Neuronal stem cell (in vitro differentiated cells): ENCODE measurements around the gene SMTN.
A peak's percentile ranks its signal among the peaks of the same experiment; 100 is the strongest.

ENCODE experiments used
- DNase-seq: peaks from one replicate; pipeline ENCODE4 v3.0.0-alpha.2; 2013; ENCODE audit warnings: low spot score
- H2AFZ ChIP-seq: one replicate; pipeline ENCODE4 v1.6.1; 2013; ENCODE audit warnings: mild to moderate bottlenecking, low read length, inconsistent platforms
- H2AK5ac ChIP-seq: 2 replicates; pipeline ENCODE4 v1.6.1; 2013; ENCODE audit warnings: low read depth, mild to moderate bottlenecking, inconsistent platforms, low read length, moderate library complexity, mixed read lengths
- H2BK120ac ChIP-seq: 2 replicates; pipeline ENCODE4 v1.6.1; 2013; ENCODE audit warnings: low read depth, mild to moderate bottlenecking, inconsistent platforms, low read length, moderate library complexity, mixed read lengths
- H2BK12ac ChIP-seq: one replicate; pipeline ENCODE4 v1.6.1; 2013; ENCODE audit warnings: low read length, inconsistent platforms
- H2BK15ac ChIP-seq: 2 replicates; pipeline ENCODE4 v1.6.1; 2013; ENCODE audit warnings: mild to moderate bottlenecking, low read length, inconsistent platforms, mixed read lengths
- H2BK5ac ChIP-seq: one replicate; pipeline ENCODE4 v1.6.1; 2013; ENCODE audit warnings: inconsistent platforms, mild to moderate bottlenecking, low read length, moderate library complexity
- H3K14ac ChIP-seq: one replicate; pipeline ENCODE4 v1.6.1; 2013; ENCODE audit warnings: low read length, inconsistent platforms
- H3K18ac ChIP-seq: 2 replicates; pipeline ENCODE4 v1.6.1; 2013; ENCODE audit warnings: low read length, inconsistent platforms
- H3K23ac ChIP-seq: 2 replicates; pipeline ENCODE4 v1.6.1; 2013; ENCODE audit warnings: low read depth, mild to moderate bottlenecking, mixed read lengths, low read length, inconsistent platforms; ENCODE audit not compliant: poor library complexity
- H3K27ac ChIP-seq: replicated peaks from 3 replicates; pipeline ENCODE4 v1.5.1; 2013; ENCODE audit warnings: low read length, inconsistent platforms
- H3K27me3 ChIP-seq, 3 experiments: 2 replicates each; pipeline ENCODE4 v1.6.1; 2013; ENCODE audit warnings: low read length in 3 of 3, mild to moderate bottlenecking in 2 of 3, inconsistent platforms in 1 of 3, low read depth in 1 of 3, mixed read lengths in 1 of 3, moderate library complexity in 1 of 3; ENCODE audit not compliant: control insufficient read depth in 3 of 3, insufficient read depth in 3 of 3
- H3K36me3 ChIP-seq, 2 donors: replicated peaks in 1 of 2; 2 replicates each; pipeline ENCODE4 v1.6.1; 2013; ENCODE audit warnings: low read length in 2 of 2; ENCODE audit not compliant: control insufficient read depth in 2 of 2, insufficient read depth in 2 of 2
- H3K4ac ChIP-seq: 2 replicates; pipeline ENCODE4 v1.6.1; 2013; ENCODE audit warnings: inconsistent platforms, mild to moderate bottlenecking, low read length, moderate library complexity
- H3K4me1 ChIP-seq, 2 donors: 1 replicate in 1 of 2; 2 replicates in 1 of 2; pipeline ENCODE4 v1.6.1; 2013; ENCODE audit warnings: low read length in 2 of 2, low read depth in 1 of 2; ENCODE audit not compliant: control insufficient read depth in 2 of 2, insufficient read depth in 1 of 2
- H3K4me2 ChIP-seq: one replicate; pipeline ENCODE4 v1.6.1; 2013; ENCODE audit warnings: mild to moderate bottlenecking, low read length, inconsistent platforms; ENCODE audit not compliant: insufficient read depth, poor library complexity, severe bottlenecking
- H3K4me3 ChIP-seq, 2 donors: 2 replicates each; pipeline ENCODE4 v1.5.1; 2013; ENCODE audit warnings: low read length in 2 of 2, mild to moderate bottlenecking in 2 of 2, inconsistent platforms in 1 of 2, moderate library complexity in 1 of 2
- H3K79me1 ChIP-seq: one replicate; pipeline ENCODE4 v1.6.1; 2013; ENCODE audit warnings: low read depth, mild to moderate bottlenecking, inconsistent platforms, low read length, moderate library complexity
- H3K9ac ChIP-seq: one replicate; pipeline ENCODE4 v1.6.1; 2013; ENCODE audit warnings: mild to moderate bottlenecking, low read depth, low read length, inconsistent platforms; ENCODE audit not compliant: poor library complexity
- H3K9me3 ChIP-seq, 2 donors: replicated peaks in 1 of 2; 2 replicates each; pipeline versions ENCODE3 to v1.6.1; 2013; ENCODE audit warnings: low read length in 2 of 2, mild to moderate bottlenecking in 2 of 2, inconsistent platforms in 1 of 2, low read depth in 1 of 2, mixed read lengths in 1 of 2, moderate library complexity in 1 of 2; ENCODE audit not compliant: control insufficient read depth in 2 of 2, insufficient read depth in 1 of 2
- H4K8ac ChIP-seq: one replicate; pipeline ENCODE4 v1.6.1; 2013; ENCODE audit warnings: low read depth, mild to moderate bottlenecking, inconsistent platforms, low read length, moderate library complexity
- H4K91ac ChIP-seq: one replicate; pipeline ENCODE4 v1.6.1; 2013; ENCODE audit warnings: low read length, low read depth, mild to moderate bottlenecking, inconsistent platforms; ENCODE audit not compliant: poor library complexity
- WGBS, 2 donors: extraction: QIAGEN DNeasy Blood & Tissue Kit; methylation state at CpG; one replicate each; pipeline ENCODE4 v1.1.7; 2013; ENCODE audit warnings: missing lambda C conversion rate in 2 of 2, mixed read lengths in 1 of 2; ENCODE audit not compliant: insufficient read length in 2 of 2, insufficient replicate concordance in 1 of 2; ENCODE audit errors: extremely low coverage in 2 of 2; 5-methylcytosine and 5-hydroxymethylcytosine counted together

Gene SMTN

GRCh38 chr22:31082606-31083376 is 1.7 kb downstream of the SMTN start:
- Histone ChIP-seq H3K27ac (no peak overlapping the region), H3K4me3 (no peak overlapping the region), H3K18ac (no peak overlapping the region), H3K23ac (no peak overlapping the region), H2AFZ (no peak overlapping the region), H4K8ac (no peak overlapping the region), H3K14ac (no peak overlapping the region), H2BK120ac (no peak overlapping the region), H3K36me3 (peaks cover 0 to 7% of the 10 kb centered on the region in 2 donors), H3K4me2 (no peak overlapping the region), H3K27me3 (no peaks in the 10 kb centered on the region), H3K4me1 (peaks cover 8 to 29% of the 10 kb centered on the region in 2 donors), H3K4ac (no peak overlapping the region), H3K9ac (no peak overlapping the region), H3K79me1 (peaks cover 3% of the 10 kb centered on the region), H3K9me3 (no peaks in the 10 kb centered on the region), H2BK15ac (no peak overlapping the region), H2BK12ac (no peak overlapping the region), H2BK5ac (no peak overlapping the region), H2AK5ac (peak overlapping the region; percentile 80), H4K91ac (no peak overlapping the region)
- DNase-seq: no peak
- no CpG with 5 or more reads among the region's 11 CpGs for WGBS, 2 donors

- no peak overlapping the region for H2BK5ac ChIP-seq
- WGBS, 2 donors: no CpG with 5 or more reads among the region's 3 CpGs
Observed at GRCh38 chr22:31083377-31083768, 2.3 kb downstream of the SMTN start.

GRCh38 chr22:31083923-31084810 is 3.0 kb downstream of the SMTN start:
- no peaks in the 10 kb centered on the region for H3K9me3 ChIP-seq
- H4K8ac ChIP-seq: peak overlapping the region; percentile 93
- DNase-seq: no peak
- peak overlapping the region; percentile 76 for H3K23ac ChIP-seq
- H2BK120ac ChIP-seq: no peak overlapping the region
- H3K18ac ChIP-seq: peak overlapping the region; percentile 93
- H2BK5ac ChIP-seq: peak overlapping the region; percentile 55
- H3K27ac ChIP-seq: peak overlapping the region; percentile 29
- peak overlapping the region; percentile 79 for H3K4me2 ChIP-seq
- H3K79me1 ChIP-seq: peaks cover 3% of the 10 kb centered on the region
- peak overlapping the region; percentile 89 for H2BK12ac ChIP-seq
- H3K27me3 ChIP-seq: no peaks in the 10 kb centered on the region
- H3K4me3 ChIP-seq: peak overlapping the region in 1 of 2 donors; percentile 83
- no peak overlapping the region for H3K4ac ChIP-seq
- peak overlapping the region; percentile 58 for H4K91ac ChIP-seq
- H3K9ac ChIP-seq: peak overlapping the region; percentile 82
- no CpG with 5 or more reads among the region's 18 CpGs for WGBS, 2 donors
- H3K36me3 ChIP-seq: peaks cover 7 to 18% of the 10 kb centered on the region in 2 donors
- peak overlapping the region; percentile 69 for H2BK15ac ChIP-seq
- peak overlapping the region; percentile 48 for H3K14ac ChIP-seq
- H2AFZ ChIP-seq: no peak overlapping the region
- H3K4me1 ChIP-seq: peaks cover 8 to 29% of the 10 kb centered on the region in 2 donors
- peak overlapping the region; percentile 85 for H2AK5ac ChIP-seq

More at GRCh38 chr22:31083377-31083768, 2.3 kb downstream of the SMTN start:
- H3K79me1 ChIP-seq: peaks cover 3% of the 10 kb centered on the region
- H2AFZ ChIP-seq: no peak overlapping the region
- no peak overlapping the region for H3K27ac ChIP-seq
- no peak overlapping the region for H4K8ac ChIP-seq
- H3K9me3 ChIP-seq: no peaks in the 10 kb centered on the region
- no peak overlapping the region for H4K91ac ChIP-seq
- no peak overlapping the region for H2BK12ac ChIP-seq
- no peak for DNase-seq
- H2BK120ac ChIP-seq: no peak overlapping the region
- H2BK15ac ChIP-seq: no peak overlapping the region
- no peak overlapping the region for H2AK5ac ChIP-seq
- peaks cover 8 to 29% of the 10 kb centered on the region in 2 donors for H3K4me1 ChIP-seq
- peaks cover 4 to 13% of the 10 kb centered on the region in 2 donors for H3K36me3 ChIP-seq
- H3K4me3 ChIP-seq: no peak overlapping the region
- H3K4ac ChIP-seq: no peak overlapping the region
- no peaks in the 10 kb centered on the region for H3K27me3 ChIP-seq
- no peak overlapping the region for H3K9ac ChIP-seq
- no peak overlapping the region for H3K14ac ChIP-seq
- no peak overlapping the region for H3K4me2 ChIP-seq
- no peak overlapping the region for H3K18ac ChIP-seq
- H3K23ac ChIP-seq: no peak overlapping the region
